ENCODE measurements around the gene HSPA1B. TPM values are rescaled to one million over a fixed set of nuclear protein-coding genes. Genes with fewer than 3 reads are reported as not detected.

HSPA1B gene
- total RNA-seq, 1 experiment from 2014 or later: 147 TPM

DNA sequence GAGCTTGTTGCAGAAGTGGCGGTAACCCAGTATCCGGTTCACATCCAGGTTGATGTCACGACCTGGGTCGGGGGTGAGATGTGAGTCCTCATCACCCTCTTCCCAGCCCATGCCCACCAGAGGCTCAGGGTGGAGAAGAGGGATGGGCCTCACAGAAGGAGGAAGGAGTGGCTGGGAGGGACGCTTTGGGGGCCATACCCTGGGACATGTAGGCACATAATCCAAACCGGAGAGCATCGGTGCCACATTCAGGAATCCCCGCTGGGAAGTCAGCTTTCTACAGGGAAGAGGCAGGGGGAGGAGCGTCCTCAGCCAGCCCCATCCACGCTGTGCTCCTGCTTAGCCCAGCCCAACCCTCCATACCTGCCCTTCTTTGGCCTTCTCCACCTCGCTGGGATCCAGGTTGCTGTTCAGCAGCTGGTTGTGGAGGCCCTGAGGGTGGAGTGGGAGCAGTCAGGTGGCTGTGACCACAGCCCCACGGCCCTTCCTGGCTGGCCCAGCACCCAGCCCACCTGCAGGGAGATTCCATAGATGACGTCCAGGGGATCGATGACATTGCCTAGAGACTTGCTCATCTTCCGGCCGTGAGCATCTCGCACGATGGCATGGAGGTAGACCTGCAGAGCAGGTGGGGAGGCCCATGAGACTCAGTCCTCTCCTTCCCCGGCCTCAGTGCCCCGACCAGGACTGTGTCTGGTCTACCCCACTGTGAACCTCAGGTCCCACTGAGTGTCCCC, 46.9 kb upstream of the HSPA1B start:
- H3K27me3 ChIP-seq (ENCODE audit: control insufficient read depth, insufficient read depth, low read length): no peaks in the 10 kb centered on the region
- CTCF ChIA-PET: interaction anchor here (0.7 kb wide), 1 partner anchor 234 kb away, joined by 3 read pairs; the partner anchor contains the start of gene ATP6V1G2
- H3K36me3 ChIP-seq (ENCODE audit: control insufficient read depth, insufficient read depth, low read length): no peaks in the 10 kb centered on the region
- no peaks in the 10 kb centered on the region for H3K9me3 ChIP-seq (ENCODE audit: control insufficient read depth, insufficient read depth, low read depth, low read length)
- H3K27ac ChIP-seq (ENCODE audit: low read length): no peak overlapping the region
- TF ChIP-seq, protein P1, sequence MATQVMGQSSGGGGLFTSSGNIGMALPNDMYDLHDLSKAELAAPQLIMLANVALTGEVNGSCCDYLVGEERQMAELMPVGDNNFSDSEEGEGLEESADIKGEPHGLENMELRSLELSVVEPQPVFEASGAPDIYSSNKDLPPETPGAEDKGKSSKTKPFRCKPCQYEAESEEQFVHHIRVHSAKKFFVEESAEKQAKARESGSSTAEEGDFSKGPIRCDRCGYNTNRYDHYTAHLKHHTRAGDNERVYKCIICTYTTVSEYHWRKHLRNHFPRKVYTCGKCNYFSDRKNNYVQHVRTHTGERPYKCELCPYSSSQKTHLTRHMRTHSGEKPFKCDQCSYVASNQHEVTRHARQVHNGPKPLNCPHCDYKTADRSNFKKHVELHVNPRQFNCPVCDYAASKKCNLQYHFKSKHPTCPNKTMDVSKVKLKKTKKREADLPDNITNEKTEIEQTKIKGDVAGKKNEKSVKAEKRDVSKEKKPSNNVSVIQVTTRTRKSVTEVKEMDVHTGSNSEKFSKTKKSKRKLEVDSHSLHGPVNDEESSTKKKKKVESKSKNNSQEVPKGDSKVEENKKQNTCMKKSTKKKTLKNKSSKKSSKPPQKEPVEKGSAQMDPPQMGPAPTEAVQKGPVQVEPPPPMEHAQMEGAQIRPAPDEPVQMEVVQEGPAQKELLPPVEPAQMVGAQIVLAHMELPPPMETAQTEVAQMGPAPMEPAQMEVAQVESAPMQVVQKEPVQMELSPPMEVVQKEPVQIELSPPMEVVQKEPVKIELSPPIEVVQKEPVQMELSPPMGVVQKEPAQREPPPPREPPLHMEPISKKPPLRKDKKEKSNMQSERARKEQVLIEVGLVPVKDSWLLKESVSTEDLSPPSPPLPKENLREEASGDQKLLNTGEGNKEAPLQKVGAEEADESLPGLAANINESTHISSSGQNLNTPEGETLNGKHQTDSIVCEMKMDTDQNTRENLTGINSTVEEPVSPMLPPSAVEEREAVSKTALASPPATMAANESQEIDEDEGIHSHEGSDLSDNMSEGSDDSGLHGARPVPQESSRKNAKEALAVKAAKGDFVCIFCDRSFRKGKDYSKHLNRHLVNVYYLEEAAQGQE (IDR thresholded peaks at IDR 0.05; ENCODE audit: insufficient read depth in 1 of 2, low read depth in 2 of 2, low read length in 1 of 2): no peak
- TF ChIP-seq POLR2AphosphoS5 (IDR thresholded peaks at IDR 0.05; ENCODE audit: low read depth, low read length) (no peak), SIN3A (IDR thresholded peaks at IDR 0.05; ENCODE audit: borderline replicate concordance, insufficient read depth, low read depth, low read length) (no peak), CTCF (IDR thresholded peaks at IDR 0.05) (no peak)
- no peak for DNase-seq (ENCODE audit: low read depth, low spot score)
- no peak overlapping the region for H3K4me3 ChIP-seq (ENCODE audit: low read depth in 2 of 2, low read length in 2 of 2)
- intact Hi-C loops (cut with micrococcal nuclease; ENCODE audit: unreplicated experiment) (no loop called here), in situ Hi-C loops (cut with HindIII; ENCODE audit: low pct_unique_long_range_greater_than_20kb, low sequenced_read_pairs) (no loop called here)
- no peak for ATAC-seq
- H3K4me1 ChIP-seq (ENCODE audit: control insufficient read depth, insufficient read depth, low read length): peaks cover 24% of the 10 kb centered on the region
- BruUV-seq (replicated peaks): no TSS peak
- POLR2A ChIA-PET: no interaction called here

DNA sequence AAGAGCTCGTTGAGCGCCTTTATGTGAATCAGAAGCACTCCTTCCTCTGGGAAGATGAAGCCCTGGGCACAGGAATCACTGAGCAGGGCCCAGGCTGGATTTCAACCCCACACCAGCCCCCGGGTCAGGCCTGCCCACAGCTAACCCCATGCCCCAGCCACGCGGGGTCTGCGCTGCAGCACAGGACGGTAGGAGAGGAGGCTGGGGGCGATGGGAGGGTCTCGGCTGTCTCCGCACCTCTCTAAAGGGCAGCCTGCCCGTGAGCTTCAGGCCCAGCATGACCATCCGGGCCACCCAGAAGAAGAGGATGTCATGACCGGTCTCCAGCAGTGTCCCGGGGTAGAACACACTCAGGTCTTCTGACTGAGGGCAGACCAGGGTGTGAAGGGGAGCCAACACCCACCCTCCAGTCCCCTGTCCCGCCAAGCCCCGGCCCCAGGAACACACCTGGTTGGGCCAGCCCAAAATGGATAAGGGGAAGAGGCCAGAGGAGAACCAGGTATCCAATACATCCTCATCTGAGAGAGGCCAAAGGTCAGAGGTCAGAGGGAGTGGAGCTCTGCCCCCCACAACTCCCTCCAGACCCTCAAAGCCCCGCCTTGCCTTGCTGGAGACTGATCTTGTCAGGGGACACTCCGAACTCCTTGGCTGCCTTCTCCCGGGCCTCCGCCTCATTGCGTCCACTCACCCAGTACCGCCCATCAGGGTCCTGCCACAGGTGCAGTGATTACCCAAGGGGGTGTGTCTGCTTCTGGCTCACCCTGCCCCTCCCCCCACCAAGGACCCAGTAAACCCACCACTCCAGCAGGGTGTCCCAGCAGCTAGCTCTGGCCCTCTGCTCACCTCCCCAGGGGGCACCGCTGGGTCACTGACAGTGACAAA, 46.1 kb upstream of the HSPA1B start:
- Histone ChIP-seq H3K9me3 (ENCODE audit: control insufficient read depth, insufficient read depth, low read depth, low read length) (no peaks in the 10 kb centered on the region), H3K27me3 (ENCODE audit: control insufficient read depth, insufficient read depth, low read length) (no peaks in the 10 kb centered on the region), H3K4me1 (ENCODE audit: control insufficient read depth, insufficient read depth, low read length) (peaks cover 15% of the 10 kb centered on the region), H3K27ac (ENCODE audit: low read length) (no peak overlapping the region), H3K4me3 (ENCODE audit: low read depth in 2 of 2, low read length in 2 of 2) (no peak overlapping the region), H3K36me3 (ENCODE audit: control insufficient read depth, insufficient read depth, low read length) (no peaks in the 10 kb centered on the region)
- in situ Hi-C loops (cut with HindIII; ENCODE audit: low pct_unique_long_range_greater_than_20kb, low sequenced_read_pairs): no loop called here
- intact Hi-C loops (cut with micrococcal nuclease; ENCODE audit: unreplicated experiment): no loop called here
- DNase-seq (ENCODE audit: low read depth, low spot score) (no peak), ATAC-seq (no peak)
- ChIA-PET CTCF (no interaction called here), POLR2A (no interaction called here)
- no TSS peak for BruUV-seq (replicated peaks)
- no peak for TF ChIP-seq SIN3A (IDR thresholded peaks at IDR 0.05; ENCODE audit: borderline replicate concordance, insufficient read depth, low read depth, low read length)

Measured in Panc1 (cell line).